HG03175 (cell line): ENCODE data around the gene PCDHA6.
"Not testable (repeated sequence)": the region's sequence is repeated elsewhere in the genome, so short reads cannot be mapped to it uniquely, and the experiment has no call there.

Experiments
- ATAC-seq: cut with Tn5 transposase; IDR thresholded peaks from one replicate; pipeline ENCODE4 v1.9.1; 2021; ENCODE audit warnings: mild to moderate bottlenecking, moderate library complexity; ENCODE audit not compliant: unreplicated experiment

The PCDHA6 gene

DNA sequence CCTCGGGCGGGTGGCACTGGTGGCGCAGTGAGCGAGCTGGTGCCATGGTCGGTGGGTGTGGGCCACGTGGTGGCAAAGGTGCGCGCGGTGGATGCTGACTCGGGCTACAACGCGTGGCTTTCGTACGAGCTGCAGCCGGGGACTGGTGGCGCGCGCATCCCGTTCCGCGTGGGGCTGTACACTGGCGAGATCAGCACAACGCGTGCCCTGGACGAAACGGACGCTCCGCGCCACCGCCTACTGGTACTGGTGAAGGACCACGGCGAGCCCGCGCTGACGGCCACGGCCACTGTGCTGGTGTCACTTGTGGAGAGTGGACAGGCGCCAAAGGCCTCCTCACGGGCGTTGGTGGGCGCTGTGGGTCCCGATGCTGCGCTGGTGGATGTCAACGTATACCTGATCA lies 18.9 kb upstream of the PCDHA6 start:
- no peak for ATAC-seq

DNA sequence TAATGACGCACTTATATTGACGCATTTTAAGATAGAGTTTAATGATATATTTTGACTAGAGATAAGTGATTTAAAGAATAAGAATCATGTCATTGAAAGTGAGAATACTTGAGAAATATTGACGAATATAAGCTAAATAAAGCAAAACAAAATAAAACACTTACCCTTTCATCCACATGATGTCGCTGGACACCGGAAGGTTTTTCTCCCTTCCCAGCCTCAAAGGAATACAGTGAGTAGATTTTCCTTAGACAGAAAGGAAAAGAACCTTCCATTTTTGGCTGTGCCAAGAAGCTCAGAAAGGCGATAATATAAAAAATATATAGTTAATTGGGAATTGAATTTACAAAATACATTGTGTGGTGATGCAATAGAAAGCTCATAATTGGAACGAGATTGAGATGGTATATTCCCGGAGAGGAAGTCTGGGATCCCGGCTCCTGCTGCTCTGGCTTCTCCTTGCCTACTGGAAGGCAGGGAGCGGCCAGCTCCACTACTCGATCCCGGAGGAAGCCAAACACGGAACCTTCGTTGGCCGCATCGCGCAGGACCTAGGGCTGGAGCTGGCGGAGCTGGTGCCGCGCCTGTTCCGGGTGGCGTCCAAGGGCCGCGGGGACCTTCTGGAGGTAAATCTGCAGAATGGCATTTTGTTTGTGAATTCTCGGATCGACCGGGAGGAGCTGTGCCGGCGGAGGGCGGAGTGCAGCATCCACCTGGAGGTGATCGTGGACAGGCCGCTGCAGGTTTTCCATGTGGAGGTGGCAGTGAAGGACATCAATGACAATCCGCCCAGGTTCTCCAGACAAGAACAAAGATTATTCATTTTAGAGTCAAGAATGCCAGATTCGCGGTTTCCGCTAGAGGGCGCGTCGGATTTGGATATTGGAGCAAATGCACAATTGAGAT lies 6.1 kb upstream of the PCDHA6 start, which contains the start of gene PCDHA5:
PCDHA5 (plus strand) TSS at position 239 of the 906 bp plus-strand sequence.
- ATAC-seq = no peak

DNA sequence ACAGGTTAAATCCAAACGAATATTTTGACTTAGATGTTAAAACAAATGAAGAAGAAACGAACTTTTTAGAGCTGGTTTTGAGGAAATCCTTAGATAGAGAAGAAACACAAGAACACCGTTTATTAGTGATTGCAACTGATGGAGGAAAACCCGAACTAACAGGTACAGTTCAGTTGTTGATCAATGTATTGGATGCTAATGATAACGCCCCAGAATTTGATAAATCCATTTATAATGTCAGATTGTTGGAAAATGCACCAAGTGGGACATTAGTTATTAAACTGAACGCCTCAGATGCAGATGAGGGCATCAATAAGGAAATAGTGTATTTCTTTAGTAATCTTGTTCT lies 5.5 kb upstream of the PCDHA6 start:
- no peak for ATAC-seq

DNA sequence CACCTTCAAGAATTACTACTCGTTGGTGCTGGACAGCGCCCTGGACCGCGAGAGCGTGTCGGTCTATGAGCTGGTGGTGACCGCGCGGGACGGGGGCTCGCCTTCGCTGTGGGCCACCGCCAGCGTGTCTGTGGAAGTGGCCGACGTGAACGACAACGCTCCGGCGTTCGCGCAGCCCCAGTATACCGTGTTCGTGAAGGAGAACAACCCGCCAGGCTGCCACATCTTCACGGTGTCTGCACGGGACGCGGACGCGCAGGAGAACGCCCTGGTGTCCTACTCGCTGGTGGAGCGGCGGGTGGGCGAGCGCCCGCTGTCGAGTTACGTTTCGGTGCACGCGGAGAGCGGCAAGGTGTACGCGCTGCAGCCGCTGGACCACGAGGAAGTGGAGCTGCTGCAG lies 4.8 kb upstream of the PCDHA6 start:
- not testable (repeated sequence) for ATAC-seq

DNA sequence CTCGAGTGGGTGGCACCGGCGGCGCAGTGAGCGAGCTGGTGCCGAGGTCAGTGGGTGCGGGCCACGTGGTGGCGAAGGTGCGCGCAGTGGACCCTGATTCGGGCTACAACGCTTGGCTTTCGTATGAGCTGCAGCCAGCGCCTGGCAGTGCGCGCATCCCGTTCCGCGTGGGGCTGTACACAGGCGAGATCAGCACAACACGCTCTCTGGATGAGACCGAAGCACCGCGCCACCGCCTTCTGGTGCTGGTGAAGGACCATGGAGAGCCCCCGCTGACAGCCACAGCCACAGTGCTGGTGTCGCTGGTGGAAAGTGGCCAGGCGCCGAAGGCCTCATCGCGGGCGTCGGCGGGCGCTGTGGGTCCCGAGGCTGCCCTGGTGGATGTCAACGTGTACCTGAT lies 4.3 kb upstream of the PCDHA6 start:
- ATAC-seq = no peak

DNA sequence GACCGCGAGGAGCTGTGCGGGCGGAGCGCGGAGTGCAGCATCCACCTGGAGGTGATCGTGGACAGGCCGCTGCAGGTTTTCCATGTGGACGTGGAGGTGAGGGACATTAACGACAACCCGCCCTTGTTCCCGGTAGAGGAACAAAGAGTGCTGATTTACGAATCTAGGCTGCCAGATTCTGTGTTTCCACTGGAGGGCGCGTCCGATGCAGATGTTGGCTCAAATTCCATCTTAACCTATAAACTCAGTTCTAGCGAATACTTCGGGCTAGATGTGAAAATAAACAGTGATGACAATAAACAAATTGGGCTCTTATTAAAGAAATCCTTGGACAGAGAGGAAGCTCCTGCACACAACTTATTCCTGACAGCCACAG lies 590 bp downstream of the PCDHA6 start:
- no peak for ATAC-seq

DNA sequence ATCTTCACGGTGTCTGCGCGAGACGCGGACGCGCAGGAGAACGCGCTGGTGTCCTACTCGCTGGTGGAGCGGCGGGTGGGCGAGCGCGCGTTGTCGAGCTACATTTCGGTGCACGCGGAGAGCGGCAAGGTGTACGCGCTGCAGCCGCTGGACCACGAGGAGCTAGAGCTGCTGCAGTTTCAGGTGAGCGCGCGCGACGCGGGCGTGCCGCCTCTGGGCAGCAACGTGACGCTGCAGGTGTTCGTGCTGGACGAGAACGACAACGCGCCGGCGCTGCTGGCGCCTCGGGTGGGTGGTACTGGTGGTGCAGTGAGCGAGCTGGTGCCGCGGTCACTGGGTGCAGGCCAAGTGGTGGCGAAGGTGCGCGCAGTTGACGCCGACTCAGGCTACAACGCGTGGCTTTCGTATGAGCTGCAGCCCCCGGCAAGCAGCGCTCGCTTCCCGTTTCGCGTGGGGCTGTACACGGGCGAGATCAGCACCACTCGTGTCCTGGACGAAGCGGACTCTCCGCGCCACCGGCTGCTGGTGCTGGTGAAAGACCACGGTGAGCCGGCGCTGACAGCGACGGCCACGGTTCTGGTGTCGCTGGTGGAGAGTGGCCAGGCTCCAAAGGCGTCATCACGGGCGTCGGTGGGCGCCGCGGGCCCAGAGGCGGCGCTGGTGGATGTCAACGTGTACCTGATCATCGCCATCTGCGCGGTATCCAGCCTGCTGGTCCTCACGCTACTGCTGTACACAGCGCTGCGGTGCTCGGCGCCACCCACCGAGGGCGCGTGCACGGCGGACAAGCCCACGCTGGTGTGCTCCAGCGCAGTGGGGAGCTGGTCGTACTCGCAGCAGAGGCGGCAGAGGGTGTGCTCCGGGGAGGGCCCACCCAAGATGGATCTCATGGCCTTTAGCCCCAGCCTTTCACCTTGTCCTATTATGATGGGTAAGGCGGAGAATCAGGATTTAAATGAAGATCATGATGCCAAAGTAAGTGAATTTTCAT lies 2.0 kb downstream of the PCDHA6 start:
- not testable (repeated sequence) for ATAC-seq

DNA sequence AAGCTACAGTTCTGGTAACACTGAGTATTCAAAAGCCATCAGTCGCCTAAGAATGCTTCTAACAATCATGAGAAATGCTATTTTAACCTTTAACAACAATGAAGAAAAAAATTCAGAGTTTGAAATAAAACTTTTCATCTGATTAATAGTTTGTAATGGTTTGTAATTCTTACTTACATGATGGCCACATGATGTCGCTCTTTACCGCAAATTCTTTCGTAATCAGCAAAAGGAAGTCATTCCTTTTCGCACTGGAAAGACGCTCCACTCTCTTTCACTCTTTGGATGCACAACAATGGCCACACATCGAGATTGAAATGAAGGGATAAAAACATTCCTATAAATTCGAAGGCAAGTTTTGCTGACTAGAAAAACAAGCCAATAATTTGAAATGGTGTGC lies 6.2 kb downstream of the PCDHA6 start, which contains the start of gene PCDHA7:
PCDHA7 (plus strand) TSS at position 277 of the 400 bp plus-strand sequence; CDS start at position 392, 115 bp downstream.
- ATAC-seq = no peak

DNA sequence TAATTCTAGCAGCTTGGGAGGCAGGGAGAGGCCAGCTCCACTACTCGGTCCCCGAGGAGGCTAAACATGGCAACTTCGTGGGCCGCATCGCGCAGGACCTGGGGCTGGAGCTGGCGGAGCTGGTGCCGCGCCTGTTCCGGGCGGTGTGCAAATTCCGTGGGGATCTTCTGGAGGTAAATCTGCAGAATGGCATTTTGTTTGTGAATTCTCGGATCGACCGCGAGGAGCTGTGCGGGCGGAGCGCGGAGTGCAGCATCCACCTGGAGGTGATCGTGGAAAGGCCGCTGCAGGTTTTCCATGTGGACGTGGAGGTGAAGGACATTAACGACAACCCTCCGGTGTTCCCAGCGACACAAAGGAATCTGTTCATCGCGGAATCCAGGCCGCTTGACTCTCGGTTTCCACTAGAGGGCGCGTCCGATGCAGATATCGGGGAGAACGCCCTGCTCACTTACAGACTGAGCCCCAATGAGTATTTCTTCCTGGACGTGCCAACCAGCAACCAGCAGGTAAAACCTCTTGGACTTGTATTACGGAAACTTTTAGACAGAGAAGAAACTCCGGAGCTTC lies 6.8 kb downstream of the PCDHA6 start:
- ATAC-seq = not testable (repeated sequence)

DNA sequence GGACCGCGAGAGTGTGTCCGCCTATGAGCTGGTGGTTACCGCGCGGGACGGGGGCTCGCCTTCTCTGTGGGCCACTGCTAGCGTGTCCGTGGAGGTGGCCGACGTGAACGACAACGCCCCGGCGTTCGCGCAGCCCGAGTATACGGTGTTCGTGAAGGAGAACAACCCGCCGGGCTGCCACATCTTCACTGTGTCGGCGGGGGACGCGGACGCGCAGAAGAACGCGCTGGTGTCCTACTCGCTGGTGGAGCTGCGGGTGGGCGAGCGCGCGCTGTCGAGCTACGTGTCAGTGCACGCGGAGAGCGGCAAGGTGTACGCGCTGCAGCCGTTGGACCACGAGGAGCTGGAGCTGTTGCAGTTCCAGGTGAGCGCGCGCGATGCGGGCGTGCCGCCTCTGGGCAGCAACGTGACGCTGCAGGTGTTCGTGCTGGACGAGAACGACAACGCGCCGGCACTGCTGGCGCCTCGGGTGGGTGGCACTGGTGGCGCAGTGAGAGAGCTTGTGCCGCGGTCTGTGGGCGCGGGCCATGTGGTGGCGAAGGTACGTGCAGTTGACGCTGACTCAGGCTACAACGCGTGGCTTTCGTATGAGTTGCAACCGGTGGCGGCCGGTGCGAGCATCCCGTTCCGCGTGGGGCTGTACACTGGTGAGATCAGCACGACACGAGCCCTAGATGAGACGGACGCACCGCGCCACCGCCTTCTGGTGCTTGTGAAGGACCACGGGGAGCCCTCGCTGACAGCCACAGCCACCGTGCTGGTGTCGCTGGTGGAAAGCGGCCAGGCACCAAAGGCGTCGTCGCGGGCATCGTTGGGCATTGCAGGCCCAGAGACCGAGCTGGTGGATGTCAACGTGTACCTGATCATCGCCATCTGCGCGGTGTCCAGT lies 8.1 kb downstream of the PCDHA6 start:
- ATAC-seq = no peak

DNA sequence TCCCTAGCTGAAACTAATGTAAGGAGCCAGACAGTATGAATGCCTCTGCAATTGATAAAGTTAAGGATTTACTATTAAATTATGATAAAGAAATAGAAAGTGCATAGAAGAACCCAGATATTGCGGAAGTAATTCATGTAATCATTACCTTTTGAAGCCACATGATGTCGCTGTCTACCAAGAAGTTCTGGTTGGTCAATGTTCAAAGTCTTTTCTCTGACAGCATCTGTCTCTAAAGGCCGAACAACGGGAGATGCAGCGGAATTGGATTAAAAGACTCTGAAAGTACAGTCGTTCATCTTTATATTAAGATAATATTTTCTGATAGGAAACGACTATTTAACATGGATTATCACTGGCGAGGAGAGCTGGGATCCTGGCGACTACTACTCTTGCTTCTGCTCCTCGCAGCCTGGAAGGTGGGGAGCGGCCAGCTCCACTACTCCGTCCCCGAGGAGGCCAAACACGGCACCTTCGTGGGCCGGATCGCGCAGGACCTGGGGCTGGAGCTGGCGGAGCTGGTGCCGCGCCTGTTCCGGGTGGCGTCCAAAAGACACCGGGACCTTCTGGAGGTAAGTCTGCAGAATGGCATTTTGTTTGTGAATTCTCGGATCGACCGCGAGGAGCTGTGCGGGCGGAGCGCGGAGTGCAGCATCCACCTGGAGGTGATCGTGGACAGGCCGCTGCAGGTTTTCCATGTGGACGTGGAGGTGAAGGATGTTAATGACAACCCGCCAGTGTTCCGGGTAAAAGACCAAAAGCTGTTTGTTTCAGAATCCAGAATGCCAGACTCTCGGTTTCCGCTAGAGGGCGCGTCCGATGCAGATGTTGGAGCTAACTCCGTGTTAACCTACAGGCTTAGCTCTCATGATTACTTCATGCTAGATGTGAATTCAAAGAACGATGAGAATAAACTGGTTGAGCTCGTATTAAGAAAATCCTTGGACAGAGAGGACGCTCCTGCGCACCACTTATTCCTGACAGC lies 13.5 kb downstream of the PCDHA6 start, which contains the start of gene PCDHA8:
PCDHA8 (plus strand) TSS at position 210 of the 985 bp plus-strand sequence; CDS start at position 345, 135 bp downstream.
- ATAC-seq = no peak

DNA sequence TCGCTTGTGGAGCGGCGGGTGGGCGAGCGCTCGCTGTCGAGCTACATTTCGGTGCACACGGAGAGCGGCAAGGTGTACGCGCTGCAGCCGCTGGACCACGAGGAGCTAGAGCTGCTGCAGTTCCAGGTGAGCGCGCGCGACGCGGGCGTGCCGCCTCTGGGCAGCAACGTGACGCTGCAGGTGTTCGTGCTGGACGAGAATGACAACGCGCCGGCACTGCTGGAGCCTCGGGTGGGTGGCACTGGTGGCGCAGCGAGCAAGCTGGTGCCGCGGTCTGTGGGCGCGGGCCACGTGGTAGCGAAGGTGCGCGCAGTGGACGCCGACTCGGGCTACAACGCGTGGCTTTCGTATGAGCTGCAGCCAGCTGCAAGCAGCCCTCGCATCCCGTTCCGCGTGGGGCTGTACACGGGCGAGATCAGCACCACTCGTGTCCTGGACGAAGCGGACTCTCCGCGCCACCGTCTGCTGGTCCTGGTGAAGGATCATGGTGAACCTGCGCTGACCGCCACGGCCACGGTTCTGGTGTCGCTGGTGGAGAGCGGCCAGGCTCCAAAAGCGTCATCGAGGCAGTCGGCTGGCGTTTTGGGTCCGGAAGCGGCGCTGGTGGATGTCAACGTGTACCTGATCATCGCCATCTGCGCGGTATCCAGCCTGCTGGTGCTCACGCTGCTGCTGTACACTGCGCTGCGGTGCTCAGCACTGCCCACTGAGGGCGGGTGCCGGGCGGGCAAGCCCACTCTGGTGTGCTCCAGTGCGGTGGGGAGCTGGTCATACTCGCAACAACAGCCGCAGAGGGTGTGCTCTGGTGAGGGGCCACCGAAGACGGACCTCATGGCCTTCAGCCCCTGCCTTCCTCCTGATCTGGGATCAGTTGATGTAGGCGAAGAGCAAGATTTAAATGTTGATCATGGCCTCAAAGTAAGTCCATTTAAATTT lies 15.3 kb downstream of the PCDHA6 start:
- no peak for ATAC-seq

DNA sequence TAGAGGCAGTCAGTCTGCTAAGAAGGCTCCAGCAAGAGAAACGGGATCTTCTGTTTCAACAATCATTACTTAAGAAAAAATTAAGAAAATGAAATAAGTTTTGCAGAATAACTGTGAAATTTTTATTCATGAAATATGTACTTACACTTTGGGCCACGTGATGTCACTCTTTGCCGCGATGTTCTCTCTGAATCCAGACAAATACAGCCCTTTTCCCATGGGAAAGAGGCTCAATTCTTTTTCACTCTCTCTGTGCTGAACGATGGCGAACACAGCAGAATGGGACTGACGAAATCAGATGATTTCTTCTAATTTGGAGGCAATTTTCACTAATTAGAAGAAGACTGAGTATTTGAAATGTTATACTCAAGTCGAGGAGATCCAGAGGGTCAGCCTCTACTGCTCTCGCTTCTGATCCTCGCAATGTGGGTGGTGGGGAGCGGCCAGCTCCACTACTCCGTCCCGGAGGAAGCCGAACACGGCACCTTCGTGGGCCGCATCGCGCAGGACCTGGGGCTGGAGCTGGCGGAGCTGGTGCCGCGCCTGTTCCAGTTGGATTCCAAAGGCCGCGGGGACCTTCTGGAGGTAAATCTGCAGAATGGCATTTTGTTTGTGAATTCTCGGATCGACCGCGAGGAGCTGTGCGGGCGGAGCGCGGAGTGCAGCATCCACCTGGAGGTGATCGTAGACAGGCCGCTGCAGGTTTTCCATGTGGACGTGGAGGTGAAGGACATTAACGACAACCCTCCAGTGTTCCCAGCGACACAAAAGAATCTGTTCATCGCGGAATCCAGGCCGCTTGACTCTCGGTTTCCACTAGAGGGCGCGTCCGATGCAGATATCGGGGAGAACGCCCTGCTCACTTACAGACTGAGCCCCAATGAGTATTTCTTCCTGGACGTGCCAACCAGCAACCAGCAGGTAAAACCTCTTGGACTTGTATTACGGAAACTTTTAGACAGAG lies 20.7 kb downstream of the PCDHA6 start, which contains the start of gene PCDHA9:
PCDHA9 (plus strand) TSS at position 244 of the 964 bp plus-strand sequence; CDS start at position 358, 114 bp downstream.
- ATAC-seq = not testable (repeated sequence)

DNA sequence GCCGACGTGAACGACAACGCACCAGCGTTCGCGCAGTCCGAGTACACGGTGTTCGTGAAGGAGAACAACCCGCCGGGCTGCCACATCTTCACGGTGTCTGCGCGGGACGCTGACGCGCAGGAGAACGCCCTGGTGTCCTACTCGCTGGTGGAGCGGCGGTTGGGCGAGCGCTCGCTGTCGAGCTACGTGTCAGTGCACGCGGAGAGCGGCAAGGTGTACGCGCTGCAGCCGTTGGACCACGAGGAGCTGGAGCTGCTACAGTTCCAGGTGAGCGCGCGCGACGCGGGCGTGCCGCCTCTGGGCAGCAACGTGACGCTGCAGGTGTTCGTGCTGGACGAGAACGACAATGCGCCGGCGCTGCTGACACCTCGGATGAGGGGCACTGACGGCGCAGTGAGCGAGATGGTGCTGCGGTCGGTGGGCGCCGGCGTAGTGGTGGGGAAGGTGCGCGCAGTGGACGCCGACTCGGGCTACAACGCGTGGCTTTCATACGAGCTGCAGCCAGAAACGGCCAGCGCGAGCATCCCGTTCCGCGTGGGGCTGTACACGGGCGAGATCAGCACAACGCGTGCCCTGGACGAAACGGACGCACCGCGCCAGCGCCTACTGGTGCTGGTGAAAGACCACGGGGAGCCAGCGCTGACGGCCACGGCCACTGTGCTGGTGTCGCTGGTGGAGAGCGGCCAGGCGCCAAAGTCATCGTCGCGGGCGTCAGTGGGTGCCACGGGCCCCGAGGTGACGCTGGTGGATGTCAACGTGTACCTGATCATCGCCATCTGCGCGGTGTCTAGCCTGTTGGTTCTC lies 22.3 kb downstream of the PCDHA6 start:
- ATAC-seq = not testable (repeated sequence)
